Measurements from ENCODE around the gene ST6GAL1.
"Not testable (repeated sequence)": the region's sequence is repeated elsewhere in the genome, so short reads cannot be mapped to it uniquely, and the experiment has no call there.

The ST6GAL1 gene

GRCh38 chr3:186994000-186994955 lies 64.0 kb downstream of the ST6GAL1 start:
- no peak for DNase-seq (ENCODE audit: low spot score)

- DNase-seq (ENCODE audit: low spot score): no peak
Observed at GRCh38 chr3:186996356-186996755, 66.0 kb downstream of the ST6GAL1 start.

DNA sequence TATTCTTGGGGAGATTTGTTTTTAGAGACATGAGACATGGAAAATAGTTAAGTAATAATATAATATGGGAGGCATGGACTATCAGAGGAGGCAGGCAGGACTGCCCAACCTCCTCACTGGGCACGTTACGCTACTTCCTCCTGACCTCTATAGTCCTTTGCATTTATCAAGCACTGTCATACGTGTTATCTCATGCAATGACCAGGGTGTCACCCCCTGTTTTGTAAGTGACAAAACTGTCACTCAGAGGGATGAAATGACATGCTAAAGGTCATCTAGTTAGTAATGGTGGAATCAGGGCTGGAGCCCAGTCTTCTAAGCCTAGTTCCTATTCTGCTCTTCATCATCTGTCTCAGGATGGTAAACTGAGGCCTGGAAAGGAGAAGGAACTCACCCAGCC lies 66.7 kb downstream of the ST6GAL1 start:
- no peak for DNase-seq (ENCODE audit: low spot score)

DNA sequence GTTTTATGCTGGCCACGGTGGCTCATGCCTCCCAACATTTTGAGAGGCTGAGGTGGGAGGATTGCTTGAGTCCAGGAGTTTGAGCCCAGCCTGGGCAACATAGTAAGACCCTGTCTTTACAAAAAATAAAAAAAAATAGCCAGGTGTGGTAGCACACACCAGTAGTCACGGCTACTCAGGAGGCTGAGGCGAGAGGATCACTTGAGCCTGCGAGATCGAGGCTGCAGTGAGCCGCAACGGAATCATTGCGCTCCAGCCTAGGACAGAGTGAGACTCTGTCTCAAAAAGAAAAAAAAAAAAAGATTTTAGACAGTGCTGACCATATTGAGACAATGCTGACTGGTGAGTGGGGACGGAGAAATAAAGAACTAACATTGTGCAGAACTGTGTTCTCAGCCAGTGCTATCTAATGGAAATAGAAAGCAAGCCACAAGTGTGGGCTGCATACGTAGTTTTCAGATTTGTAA lies 67.2 kb downstream of the ST6GAL1 start:
- DNase-seq (ENCODE audit: low spot score): no peak

- peak; percentile 57 for DNase-seq (ENCODE audit: low spot score)
Observed at GRCh38 chr3:186998937-186999368, 68.6 kb downstream of the ST6GAL1 start.

DNA sequence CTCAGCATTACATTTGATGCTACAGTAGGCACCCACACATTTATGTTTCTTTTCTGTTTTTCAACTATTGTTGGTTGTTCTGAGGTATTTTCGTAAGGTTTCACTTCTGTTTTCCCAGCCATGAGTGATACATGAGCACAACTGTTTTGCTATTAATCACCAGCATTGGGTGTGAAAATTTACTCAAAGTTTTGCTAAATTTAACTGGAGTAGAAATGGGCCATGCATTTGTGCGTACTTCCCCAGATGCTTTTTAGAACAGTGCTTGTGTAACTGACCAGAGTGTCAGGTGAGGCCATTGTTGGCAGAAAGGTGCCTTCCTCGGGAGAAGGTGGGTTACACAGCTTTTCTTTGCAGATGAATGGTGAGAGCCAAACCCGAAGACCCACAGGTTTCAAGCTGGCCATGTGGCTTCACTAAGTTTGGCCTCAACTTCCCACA lies 70.4 kb downstream of the ST6GAL1 start:
- no peak for DNase-seq (ENCODE audit: low spot score)

DNA sequence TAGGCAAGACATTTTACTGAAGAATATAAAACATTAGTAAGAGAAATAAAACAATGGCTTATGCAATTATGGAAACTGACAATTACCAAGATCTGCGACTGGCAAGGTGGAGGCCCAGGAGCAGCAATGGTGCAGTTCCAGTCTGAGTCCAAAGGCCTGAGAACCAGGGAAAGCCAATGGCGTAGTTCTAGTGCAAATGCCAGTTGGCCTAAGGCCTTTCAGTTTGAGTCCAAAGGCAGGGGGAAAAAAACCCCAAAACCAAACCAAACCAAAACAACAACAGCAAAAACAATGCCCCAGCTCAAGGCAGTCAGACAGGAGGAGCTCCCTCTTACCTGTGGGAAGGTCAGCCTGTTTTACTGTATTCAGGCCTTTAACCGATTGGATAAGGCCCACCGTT lies 72.6 kb downstream of the ST6GAL1 start:
- DNase-seq (ENCODE audit: low spot score): no peak

- no peak for DNase-seq (ENCODE audit: low spot score)
Observed at GRCh38 chr3:187005827-187006481, 75.6 kb downstream of the ST6GAL1 start.

- DNase-seq (ENCODE audit: low spot score): no peak
Observed at GRCh38 chr3:187006864-187007630, 76.7 kb downstream of the ST6GAL1 start.

DNA sequence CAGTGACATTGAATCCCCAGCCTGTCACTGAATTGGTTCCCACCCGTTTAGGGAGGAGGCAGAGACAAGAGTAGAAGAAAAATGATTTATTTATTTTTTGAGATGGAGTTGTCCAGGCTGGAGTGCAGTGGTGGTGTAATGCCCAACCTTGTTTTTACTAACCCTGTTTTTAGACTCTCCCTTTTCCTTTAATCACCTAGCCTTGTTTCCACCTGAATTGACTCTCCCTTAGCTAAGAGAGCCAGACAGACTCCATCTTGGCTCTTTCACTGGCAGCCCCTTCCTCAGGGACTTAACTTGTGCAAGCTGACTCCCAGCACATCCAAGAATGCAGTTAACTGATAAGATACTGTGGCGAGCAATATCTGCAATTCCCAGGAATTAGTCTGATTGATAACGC lies 80.1 kb downstream of the ST6GAL1 start:
- DNase-seq (ENCODE audit: low spot score): not testable (repeated sequence)

GRCh38 chr3:187011915-187012314 lies 81.6 kb downstream of the ST6GAL1 start:
- no peak for DNase-seq (ENCODE audit: low spot score)

GRCh38 chr3:187012609-187013051 lies 82.3 kb downstream of the ST6GAL1 start:
- no peak for DNase-seq (ENCODE audit: low spot score)

DNA sequence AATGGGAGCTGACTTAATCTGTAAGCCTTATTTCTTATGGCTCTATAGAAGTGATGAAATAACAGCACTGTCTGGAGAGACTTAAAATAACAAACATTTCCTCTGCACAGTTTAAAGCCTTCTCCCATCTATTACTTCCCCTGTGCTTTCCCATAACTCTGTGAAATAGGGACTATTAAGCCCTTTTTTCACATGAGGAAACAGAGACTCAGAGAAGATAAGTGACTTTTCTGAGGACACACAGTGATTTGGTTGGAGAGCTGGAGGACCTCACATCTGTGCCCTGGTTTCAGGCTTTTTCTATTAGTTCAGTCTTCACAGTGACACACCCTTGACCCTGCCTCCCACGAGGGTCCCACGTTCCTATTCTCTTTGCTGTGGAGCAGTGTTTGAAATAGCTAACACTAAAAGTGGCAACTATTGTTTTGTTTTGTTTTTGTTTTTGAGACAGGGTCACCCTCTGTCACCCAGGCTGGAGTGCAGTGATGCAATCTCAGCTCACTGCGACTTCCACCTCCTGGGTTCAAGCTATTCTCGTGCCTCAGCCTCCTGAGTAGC lies 82.9 kb downstream of the ST6GAL1 start:
- DNase-seq (ENCODE audit: low spot score): no peak

DNA sequence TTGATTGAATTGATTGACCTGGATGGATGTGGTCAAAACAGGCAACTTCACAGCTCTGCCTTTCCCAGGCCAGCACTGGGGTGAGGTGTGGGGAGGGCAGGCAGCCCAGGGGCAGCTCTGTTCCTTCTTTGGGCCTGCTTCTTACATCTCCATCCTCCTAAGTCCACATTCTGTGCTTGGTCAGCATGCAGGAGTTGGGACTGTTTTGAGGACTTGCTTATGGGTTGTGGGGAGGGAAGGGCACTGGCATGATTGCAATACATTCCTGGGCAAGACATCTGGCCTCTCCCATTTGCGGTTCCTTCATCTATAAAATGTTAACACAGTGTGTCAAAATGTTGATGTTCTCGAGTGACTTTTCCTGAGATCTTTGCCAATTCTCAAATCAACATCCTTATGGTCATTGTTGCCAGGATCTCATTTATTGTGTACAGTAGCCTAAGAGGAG lies 84.1 kb downstream of the ST6GAL1 start:
- no peak for DNase-seq (ENCODE audit: low spot score)

DNA sequence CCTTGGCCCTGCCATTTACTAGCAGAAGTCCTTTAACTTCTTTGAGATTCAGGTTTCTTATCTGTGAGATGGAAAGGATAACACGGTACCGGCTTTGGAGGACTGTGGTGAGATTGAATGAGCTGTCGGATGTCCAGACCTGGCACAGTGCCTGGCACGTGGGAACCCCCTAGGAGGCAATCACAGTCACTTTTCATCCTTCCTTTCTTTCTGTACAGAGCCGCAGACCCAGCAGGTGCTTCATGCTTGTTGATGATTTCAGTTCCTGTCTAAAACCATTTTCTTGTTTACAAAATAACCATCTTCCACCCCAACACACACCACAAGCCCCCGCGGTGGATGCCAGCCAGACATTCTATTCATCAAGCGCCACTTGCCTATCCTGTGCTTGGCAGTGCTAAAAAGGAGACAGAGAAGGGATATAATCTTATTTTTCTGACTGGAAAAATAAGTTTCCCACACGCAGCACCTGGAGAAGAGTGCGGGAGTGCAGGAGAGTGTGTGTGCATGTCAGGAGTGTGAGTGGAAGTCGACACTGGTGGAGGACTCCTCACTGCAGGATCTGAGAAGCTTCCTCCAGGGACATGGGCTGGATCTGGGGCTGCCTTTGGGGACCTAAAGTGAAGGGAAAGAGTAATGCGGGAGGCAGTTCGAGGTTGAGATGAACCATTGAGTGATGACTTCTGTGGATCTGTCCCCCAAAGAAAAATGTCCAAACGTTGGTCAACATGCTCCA lies 85.7 kb downstream of the ST6GAL1 start:
- DNase-seq (ENCODE audit: low spot score): no peak

DNA sequence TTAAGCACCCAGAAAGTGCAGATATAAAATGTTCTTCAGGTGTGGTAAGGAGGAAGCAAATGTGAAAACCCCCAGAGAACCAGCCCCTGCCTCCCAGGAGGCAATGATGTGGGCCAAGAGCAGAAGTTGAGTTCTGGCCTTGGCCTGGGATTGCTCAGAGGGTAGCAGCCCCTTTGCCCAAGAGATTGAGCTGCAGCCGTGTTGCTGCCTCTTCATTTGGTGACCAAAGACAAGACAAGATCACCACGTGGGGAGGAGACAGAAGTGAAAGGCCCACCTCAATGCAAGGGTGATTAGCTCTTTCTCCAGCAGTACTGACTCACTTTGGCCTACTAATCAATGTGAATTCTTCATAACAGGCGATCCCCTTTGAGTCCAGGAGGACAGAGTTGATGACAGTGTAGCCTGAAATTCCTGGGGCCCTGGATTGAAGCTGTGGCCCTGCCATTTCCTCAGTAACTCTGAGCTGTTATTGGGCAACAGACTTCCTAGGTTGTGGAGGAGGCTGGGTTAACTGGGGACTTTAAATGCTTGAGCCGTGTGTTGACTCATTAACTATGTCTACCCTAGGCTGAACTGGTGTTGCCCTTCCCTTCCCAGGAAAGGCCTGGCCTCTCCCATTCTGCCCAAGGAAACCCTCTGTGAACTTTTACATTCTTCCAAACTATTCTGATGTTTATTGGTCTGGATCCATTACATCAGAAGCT lies 86.5 kb downstream of the ST6GAL1 start:
- DNase-seq (ENCODE audit: low spot score): no peak

- DNase-seq (ENCODE audit: low spot score): no peak
Observed at GRCh38 chr3:187017511-187018230, 87.3 kb downstream of the ST6GAL1 start.

GRCh38 chr3:187019542-187020072 lies 89.3 kb downstream of the ST6GAL1 start:
- no peak for DNase-seq (ENCODE audit: low spot score)

DNA sequence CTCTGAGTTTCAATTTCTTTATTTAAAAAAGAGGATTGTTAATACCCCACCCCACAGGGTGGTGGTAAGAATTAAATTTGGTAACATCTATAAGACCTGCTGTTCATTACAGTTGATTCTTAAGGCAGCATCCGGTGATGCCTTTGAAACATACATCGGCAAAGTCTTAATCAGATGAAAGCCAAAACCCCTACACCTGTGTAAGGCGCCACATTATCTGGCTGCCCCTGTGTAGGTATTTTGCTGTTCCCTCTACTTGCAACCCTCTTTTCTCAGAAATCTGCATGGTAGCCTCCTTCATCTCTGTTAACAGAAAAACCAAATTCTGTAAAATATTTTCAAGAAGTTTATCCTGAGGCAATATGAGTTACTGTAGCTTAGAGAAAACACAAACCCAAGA lies 90.0 kb downstream of the ST6GAL1 start:
- DNase-seq (ENCODE audit: low spot score): no peak

Data from ecto neural progenitor cell (in vitro differentiated cells).